ENCODE results near the gene UCP2.

Gene UCP2

GRCh38 chr11:73968356-73968966, 14.2 kb downstream of the UCP2 start:
- TF ChIP-seq CTCF (IDR thresholded peaks at IDR 0.05): no peak

GRCh38 chr11:73965764-73966121, 16.9 kb downstream of the UCP2 start:
- TF ChIP-seq CTCF (IDR thresholded peaks at IDR 0.05): no peak

GRCh38 chr11:73965076-73965763, 17.4 kb downstream of the UCP2 start:
- TF ChIP-seq CTCF (IDR thresholded peaks at IDR 0.05): no peak

- TF ChIP-seq CTCF (IDR thresholded peaks at IDR 0.05): no peak
Observed at GRCh38 chr11:73963861-73964260, 18.8 kb downstream of the UCP2 start.

- no peak for TF ChIP-seq CTCF (IDR thresholded peaks at IDR 0.05)
Observed at GRCh38 chr11:73962101-73962705, 20.4 kb downstream of the UCP2 start.

GRCh38 chr11:73961321-73961720, 21.3 kb downstream of the UCP2 start:
- no peak for TF ChIP-seq CTCF (IDR thresholded peaks at IDR 0.05)

GRCh38 chr11:73958521-73959141, 24.0 kb downstream of the UCP2 start:
- no peak for TF ChIP-seq CTCF (IDR thresholded peaks at IDR 0.05)
